CD4-positive, alpha-beta T cell treated with Interleukin-17A for 4 hours (primary cell): Measurements from ENCODE around the gene NUDT9.
"Not testable (repeated sequence)": the region's sequence is repeated elsewhere in the genome, so short reads cannot be mapped to it uniquely, and the experiment has no call there.

Source experiments
- DNase-seq: peaks from one replicate; pipeline ENCODE4 v3.0.0-alpha.2; 2020; ENCODE audit warnings: mixed read lengths

Gene NUDT9, protein sequence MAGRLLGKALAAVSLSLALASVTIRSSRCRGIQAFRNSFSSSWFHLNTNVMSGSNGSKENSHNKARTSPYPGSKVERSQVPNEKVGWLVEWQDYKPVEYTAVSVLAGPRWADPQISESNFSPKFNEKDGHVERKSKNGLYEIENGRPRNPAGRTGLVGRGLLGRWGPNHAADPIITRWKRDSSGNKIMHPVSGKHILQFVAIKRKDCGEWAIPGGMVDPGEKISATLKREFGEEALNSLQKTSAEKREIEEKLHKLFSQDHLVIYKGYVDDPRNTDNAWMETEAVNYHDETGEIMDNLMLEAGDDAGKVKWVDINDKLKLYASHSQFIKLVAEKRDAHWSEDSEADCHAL

GRCh38 chr4:87422104-87423052, at the start of gene NUDT9:
TSS of gene NUDT9 (plus strand) at chr4:87422573. CDS start at chr4:87422906, 333 bp downstream.
- DNase-seq, result peak; percentile 82

DNA sequence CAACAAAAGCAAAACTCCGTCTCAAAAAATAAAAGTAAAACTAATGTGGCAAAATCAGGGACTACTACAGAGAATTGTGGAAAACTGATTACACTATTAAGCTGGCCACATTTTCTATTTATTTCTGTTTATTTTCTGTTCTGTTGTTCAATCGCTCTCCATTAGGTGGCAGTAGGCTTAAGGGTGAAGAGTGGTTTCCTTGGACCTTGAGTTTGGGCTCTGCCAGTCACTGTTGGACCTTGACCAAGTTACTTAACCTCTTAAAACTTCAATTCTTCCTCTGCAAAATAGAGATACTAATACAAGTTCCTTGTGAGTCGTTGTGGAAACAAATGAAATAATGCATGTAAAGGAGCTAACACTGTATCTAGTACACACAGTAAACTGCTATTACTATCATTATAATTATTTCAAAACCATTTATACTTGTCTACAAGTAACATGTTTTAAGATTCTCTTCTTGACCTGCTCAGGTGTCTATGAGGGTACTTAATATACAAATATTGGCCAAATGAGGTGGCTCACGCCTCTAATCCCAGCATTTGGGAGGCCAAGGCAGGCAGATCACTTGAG, 46.6 kb upstream of the NUDT9 start:
- DNase-seq, result peak; percentile 12

DNA sequence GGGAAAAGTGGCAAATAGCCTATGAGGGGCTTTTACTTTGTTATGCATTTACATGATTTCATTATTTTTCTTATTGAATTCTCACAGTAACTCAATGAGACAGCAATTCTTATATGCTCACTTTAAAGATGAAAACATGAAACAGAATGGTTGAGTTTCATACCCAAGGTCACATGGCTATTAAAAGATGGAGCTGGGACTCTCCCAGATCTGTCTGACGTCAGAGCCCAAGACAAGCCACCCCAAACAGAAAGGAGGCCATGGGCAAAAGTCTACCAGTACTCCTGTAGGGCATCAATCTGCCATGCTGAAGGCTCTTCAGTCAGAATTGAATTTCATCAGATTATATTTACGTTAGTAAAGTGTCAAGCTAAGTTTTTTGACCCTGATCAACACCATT, 44.6 kb upstream of the NUDT9 start:
- DNase-seq, result no peak

DNA sequence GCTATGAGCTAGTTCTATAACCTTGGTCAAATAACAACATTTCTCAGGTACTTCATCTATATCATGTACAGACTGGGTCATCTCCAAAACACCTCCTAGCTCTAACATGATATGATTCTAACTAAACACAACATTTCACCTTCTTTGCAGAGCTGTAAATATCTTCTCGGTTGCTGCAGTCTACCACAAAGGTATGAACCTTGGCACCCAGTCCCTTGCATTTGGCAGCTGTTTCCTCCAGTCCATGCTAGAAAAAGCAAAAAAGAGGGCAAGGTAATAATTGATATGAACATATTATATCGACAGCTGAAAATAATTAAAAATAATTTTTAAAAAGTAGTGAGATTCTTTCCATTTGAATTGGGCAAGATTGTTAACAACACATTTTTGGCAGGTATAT, 40.3 kb upstream of the NUDT9 start:
- DNase-seq, result no peak

GRCh38 chr4:87382931-87383330, 39.4 kb upstream of the NUDT9 start:
- no peak for DNase-seq

GRCh38 chr4:87384466-87385132, 37.8 kb upstream of the NUDT9 start:
- not testable (repeated sequence) for DNase-seq

GRCh38 chr4:87387237-87387636, 35.1 kb upstream of the NUDT9 start:
- DNase-seq, result no peak

DNA sequence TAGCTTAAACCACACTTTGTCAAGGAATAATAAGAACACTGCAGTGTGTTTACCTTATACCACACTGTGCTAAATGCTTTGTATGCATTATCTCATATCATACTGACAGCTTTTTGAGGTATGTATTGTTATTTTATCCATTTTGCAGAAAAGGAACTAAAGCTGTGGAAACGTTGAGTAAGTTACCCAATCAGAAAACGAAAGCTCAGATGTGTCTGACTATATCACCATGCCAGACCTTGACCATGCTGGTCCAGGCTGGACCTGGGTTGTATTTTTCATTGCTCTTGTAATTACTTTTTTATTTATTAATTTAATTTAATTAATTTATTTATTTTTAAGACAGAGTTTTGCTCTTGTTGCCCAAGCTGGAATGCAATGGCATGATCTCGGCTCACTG, 33.5 kb upstream of the NUDT9 start:
- no peak for DNase-seq

DNA sequence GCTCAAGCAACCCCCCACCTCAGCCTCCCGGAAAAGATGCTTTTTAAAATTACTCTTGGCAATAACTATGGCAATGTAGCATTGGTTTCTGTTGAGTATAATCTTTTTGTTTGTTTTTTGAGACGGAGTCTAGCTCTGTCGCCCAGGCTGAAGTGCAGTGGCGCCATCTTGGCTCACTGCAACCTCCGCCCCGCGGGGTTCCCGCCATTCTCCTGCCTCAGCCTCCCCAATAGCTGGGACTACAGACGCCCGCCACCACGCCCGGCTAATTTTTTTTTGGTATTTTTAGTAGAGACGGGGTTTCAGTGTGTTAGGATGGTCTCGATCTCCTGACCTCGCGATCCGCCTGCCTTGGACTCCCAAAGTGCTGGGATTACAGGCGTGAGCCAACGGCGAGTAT, 32.3 kb upstream of the NUDT9 start:
- DNase-seq, result peak; percentile 8

- DNase-seq, result no peak
Measured at GRCh38 chr4:87390551-87390890, 31.9 kb upstream of the NUDT9 start.

- peak; percentile 85 for DNase-seq
Measured at GRCh38 chr4:87390891-87391575, 31.3 kb upstream of the NUDT9 start, which contains the start of gene HSD17B11. TSS of gene HSD17B11 (minus strand) at chr4:87391188. CDS start at chr4:87391070, 118 bp downstream.

DNA sequence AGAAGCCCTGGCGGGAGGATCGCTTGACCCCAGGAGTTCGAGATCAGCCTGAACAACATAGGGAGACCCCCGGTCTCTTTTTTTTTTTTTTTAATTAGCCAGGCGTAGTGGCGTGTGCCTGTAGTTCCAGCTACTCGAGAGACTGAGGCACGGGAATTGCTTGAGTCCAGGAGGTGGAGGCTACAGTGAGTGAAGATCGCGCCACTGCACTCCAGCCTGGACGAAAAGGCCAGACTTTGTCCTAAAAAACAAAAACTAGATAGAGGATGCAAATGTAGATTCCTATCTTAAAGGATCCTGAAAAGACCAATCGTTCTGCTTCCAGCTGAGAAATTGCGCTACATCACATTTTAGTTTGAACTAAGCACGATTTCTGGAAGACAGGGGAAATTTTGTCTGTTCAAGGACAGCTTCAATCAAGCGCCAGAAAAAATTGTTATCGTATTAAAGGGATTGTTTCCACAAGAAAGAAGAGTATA, 30.8 kb upstream of the NUDT9 start:
- no peak for DNase-seq

GRCh38 chr4:87392183-87392582, 30.2 kb upstream of the NUDT9 start:
- no peak for DNase-seq

- peak; percentile 9 for DNase-seq
Measured at GRCh38 chr4:87395073-87395472, 27.3 kb upstream of the NUDT9 start.

GRCh38 chr4:87395851-87396250, 26.5 kb upstream of the NUDT9 start:
- DNase-seq, result not testable (repeated sequence)

DNA sequence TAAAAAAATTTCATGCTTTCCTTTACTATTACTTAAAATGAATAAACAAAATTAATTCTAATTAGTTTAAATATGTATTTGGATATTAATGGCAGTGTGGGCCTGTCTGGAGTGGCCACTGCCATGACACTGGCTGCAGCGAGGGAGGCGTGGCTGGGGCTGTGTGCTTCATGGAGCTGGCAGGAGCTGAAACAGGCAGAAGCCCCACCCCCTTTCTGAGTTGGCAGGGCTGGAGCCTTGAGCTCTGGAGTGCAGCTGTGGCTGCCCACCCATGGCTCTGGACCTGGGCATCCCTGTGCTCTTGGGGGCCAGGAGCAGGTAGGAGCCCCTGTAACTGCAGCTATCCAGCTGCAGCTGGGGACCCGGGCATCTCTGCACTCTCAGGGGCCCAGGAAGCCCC, 23.2 kb upstream of the NUDT9 start:
- no peak for DNase-seq

GRCh38 chr4:87399954-87400353, 22.4 kb upstream of the NUDT9 start:
- no peak for DNase-seq

- DNase-seq, result not testable (repeated sequence)
Measured at GRCh38 chr4:87403732-87404131, 18.6 kb upstream of the NUDT9 start.

DNA sequence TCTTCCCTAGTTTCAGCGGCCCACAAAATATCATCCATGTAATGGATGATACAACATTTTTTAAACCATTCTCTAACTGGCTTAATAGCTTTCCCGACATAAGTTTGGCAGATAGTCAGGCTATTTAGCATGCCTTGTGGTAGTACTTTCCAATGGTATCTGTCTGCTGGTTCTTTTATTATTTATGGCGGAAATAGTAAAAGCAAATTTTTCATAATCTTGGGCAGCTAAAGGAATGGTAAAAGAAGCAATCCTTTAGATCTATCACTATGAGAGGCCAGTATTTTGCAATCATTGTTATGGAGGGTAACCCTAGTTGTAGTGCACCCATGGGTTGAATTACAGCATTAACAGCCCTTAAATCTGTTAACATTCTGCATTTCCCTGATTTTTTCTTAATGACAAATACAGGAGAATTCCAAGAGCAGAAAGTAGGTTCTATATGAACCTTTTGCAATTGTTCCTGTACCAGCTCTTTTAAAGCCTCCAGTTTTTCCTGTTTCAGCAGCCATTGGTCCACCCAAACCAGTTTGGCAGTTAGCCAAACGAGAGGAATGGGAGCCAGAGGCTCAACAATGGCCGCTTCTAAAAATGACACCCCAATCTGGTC, 17.1 kb upstream of the NUDT9 start:
- no peak for DNase-seq

- DNase-seq, result peak; percentile 15
Measured at GRCh38 chr4:87406462-87406861, 15.9 kb upstream of the NUDT9 start.

DNA sequence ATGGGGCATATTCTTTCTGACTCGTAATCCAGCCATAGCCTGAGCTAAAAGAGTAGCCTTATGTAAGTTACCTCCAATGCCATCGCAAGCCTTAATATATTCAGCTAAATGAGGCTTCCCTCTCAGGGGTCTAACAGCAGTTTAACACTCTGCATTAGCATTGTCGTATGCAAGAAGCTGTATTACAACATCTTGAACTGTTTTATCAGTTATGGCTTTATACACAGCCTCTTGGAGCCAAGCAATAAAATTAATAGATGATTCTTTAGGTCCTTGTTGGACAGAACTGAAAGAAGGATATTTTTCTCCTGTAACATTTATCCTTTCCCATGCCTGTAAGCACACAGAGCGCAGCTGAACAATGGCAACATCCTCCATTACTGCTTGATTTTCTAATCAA, 15.5 kb upstream of the NUDT9 start:
- DNase-seq, result not testable (repeated sequence)
